HG03457 (cell line): ENCODE measurements around the gene PARD3.

Source experiments
- ATAC-seq: cut with Tn5 transposase; IDR thresholded peaks from one replicate; pipeline ENCODE4 v1.9.1; 2021; ENCODE audit warnings: moderate number of reproducible peaks; ENCODE audit not compliant: unreplicated experiment

PARD3 gene

DNA sequence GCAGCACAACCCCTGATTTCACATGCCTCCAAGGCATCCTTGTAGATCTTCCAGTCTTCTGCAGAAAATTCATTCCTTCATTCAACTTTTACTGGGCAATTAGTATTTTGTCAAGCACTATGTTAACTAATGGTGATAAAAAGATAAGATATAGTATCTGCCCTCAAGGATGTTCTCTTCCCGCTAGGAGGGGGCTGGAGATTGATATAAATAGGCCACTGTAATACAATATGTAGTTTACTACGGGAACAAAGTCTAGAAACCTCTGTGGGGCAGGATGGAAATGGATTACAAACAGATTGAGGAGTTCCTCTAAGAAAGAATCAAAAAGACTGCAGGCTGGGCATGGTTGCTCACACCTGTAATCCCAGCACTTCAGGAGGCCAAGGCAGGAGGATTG lies 10.3 kb upstream of the PARD3 start:
- no peak for ATAC-seq

DNA sequence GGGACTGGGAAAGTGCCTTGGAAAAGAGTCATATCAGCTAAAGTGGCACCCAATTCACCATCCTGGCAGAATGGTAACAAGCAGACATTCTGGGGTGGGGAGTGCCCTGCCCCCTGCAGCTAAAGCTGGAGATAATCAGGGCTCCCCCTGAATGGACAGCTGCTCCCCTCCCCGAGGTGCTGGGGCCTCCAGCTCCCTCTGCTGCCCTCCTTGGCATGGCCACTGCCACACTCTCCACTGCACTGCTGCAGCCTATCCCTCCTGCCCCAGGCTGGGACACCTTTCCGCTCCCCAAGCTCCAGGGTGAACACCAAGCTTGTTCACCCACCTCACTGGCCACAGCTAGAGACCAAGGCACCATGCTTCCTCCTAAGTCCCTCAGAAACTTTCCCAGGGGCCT lies 9.8 kb upstream of the PARD3 start:
- ATAC-seq, result no peak

DNA sequence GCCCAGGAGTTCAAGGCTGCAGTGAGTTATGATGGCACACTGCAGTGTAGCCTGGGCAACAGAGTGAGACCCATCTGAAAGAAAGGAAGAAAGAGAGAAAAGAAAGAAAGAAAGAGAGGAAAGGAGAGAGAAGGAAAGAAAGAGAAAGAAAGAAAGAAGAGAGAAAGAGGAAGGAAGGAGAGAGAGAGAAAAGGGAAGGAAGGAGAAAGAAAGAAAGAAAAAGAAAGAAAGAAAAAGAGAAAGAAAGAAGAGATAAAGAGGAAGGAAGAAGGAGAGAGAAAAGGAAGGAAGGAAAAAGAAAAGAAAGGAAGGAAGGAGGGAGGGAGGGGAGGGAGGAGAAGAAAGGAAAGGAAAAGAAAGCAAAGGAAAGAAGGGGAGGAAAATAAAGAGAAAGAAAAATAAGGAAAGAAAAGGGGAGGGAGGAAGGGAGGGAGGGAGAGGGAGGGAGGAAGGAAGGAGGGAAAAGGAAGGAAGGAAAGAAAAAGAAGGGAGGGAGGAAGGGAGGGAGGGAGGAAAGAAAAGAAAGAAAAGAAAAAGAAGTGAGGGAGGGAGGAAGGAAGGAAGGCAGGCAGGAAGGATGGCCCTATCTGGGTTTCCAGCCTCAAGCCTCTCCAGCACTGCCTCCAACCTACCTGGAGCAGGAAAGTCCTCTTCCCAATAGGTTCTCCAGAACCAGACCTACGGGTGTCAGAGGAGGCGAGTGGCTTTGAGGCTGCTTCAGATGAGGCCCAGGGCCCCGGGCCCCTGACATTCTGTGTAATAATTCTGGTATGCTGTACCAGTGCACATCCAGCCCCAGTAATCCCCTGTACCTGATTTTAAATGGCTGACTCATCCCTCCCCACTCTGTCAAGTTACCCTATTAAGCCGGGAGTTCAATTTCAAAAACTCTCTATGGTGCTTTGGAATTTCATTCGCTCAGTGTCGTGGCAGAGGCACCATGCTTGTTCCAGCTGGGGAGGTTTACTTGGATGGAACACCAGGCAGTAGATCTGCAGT lies 6.8 kb upstream of the PARD3 start:
- ATAC-seq, result no peak

DNA sequence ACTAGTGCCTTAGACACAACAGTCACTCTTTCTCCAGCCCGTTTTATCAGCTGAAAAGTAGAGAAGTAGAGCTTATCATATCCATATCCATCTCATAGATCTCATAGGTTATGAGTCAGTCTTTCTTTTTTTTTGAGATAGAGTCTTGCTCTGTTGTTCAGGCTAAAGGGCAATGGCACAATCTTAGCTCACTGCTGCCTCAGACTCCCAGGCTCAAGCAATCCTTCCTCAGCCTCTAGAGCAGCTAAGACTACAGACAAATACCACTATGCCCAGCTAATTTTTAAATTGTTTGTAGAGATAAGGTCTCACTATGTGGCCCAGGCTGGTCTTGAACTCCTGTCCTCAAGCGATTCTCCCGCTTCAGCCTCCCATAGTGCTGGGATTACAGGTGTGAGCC lies 2.5 kb upstream of the PARD3 start:
- no peak for ATAC-seq

DNA sequence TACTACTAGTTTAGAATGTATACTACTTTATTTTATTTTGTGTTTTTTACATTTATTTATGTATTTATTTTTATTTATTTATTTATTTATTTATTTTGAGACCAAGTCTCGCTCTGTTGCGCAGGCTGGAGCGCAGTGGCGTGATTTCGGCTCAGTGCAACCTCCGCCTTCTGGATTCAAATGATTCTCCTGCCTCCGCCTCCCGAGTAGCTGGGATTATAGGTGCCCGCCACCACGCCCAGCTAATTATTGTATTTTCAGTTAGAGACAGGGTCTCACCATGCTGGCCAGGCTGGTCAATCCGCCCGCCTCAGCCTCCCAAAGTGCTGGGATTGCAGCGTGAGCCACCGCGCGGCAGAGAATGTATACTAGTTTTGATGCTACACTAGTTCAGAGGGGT lies 2.0 kb upstream of the PARD3 start:
- no peak for ATAC-seq

DNA sequence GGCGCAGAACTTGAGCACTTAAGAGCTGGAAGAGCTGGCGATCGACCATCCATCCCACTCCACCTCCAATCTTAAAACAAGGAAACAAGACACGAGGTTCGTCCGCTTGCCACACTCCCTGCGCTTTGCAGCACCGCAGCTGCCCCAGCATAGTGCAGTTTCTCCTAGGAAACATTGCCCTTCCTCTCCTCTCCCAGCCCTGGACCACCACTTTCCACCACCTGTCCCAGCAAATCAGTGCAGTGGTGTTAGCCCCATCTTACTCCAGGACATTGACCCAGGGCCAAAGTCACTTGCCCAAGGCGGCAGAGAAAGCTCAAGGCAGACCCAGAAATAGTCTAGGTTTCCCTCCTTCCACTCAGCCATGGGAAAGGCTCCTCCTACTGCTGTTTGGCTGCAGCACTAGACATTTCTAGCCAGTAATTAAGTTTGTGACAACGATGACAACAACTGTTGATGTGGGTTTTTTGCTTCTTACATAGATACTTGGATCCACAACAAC lies 1.5 kb upstream of the PARD3 start:
- no peak for ATAC-seq

DNA sequence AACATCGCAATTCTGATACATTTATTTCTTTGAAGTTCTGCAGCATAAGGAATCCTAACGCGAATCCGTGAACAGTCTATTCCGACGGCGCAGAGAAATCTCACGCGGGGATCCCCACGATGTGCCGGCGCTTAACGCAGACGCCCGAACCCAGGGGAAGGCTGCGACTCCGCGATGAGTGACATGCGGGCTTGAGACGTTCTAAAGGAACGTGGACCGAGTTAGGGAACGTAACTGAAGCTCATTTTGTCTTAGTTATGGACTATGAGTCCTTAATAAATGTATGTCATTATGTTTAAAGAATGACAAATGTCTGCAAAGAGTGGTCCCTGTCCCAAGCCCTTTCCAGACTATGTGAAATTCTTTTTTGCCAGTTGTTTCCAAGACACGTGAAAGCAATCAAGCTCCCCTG lies 995 bp upstream of the PARD3 start:
- no peak for ATAC-seq

DNA sequence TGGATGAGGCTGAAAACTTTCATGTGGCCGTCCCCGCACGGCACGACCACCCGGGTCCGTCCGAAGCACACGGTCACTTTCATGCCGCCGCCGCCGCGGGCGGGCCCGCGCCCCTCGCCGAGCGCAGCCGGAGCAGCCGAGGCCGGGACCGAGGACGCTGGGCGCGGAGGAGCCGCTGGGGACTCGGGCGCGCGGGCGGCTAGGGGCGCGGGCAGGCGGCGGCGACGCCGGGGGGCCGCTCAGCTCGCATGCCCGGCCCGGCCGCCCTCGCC lies 247 bp downstream of the PARD3 start:
- peak; percentile 17 for ATAC-seq

DNA sequence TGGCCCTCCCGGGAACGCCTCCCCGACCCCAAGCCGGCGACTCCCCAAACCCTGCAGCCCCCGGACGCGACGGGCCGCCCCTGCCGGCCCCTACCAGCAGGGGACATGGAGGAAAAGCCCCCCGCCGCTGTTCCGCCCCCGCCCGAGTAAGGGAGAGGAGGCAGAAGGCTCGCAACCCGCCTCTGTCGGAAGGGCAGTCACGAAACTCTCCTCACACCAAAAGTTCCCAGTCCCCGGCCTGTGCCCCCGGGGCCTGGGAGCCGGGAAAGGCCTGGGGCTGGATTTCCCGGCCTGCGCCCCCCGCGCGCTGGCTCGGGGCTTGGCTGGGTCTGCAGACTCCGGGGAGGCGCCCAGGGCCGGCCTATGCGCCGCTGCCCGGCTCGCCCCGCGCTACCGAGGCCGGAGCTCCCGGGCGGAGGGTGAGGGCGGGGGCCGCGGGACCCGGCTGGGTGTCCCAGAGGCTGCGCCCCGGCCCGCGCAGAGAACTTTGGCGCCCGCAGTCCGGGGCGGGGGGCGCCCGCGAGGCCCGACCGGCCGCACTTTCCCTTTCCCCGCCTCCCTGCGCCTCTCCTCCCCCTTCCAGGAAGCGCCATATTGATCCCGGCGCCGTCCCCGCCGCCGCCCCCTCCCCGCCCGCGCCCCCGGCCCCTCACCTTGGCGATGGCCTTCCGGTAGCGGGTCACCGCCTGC lies 728 bp downstream of the PARD3 start:
- ATAC-seq, result peak; percentile 9

DNA sequence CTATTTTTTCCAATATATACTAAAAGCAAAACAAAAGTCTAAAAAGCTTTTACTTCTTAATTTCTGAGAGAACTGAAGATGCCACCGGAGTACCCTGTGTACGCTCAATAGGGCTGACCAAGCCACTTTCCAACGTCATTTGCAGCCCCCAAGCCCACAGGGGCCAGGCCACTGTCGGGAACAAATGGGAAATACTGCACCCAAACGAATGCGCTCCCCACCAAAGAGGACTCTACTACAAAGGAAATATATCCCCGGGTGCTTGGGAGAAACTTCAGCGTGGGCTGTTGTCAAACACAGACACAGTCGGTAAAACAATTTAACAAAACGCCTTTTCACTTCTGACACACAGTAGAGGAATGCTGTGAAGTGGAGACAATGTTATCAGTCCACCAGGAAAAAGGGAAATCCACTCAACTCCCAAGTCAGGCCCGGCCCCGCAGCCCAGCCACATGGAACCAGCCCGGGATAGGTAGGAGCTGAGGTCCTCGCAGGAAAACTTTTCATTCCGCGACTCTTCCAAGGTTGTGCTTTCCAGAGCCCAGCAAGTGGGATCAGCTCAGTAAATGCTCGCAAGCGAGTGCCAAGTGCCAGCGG lies 1.4 kb downstream of the PARD3 start:
- ATAC-seq, result no peak

DNA sequence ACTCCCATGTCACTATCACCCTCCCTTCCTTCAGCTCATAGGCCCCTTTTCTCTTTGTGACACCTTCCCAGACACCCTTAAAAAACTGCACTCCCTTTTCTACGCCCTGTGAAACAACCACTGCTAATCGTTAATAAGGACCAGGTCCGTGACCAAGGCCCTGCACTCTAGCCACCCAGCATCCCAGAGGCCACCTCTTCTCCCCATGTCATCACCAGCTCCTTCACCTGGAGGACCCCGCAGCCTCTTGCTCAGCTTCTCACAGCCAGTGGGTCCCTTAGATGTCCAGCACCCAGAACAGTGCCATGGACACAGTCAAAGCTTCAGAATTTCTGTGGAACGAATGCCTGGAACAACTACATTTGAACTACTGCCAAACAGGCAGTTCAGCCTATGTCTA lies 2.3 kb downstream of the PARD3 start:
- ATAC-seq, result no peak

DNA sequence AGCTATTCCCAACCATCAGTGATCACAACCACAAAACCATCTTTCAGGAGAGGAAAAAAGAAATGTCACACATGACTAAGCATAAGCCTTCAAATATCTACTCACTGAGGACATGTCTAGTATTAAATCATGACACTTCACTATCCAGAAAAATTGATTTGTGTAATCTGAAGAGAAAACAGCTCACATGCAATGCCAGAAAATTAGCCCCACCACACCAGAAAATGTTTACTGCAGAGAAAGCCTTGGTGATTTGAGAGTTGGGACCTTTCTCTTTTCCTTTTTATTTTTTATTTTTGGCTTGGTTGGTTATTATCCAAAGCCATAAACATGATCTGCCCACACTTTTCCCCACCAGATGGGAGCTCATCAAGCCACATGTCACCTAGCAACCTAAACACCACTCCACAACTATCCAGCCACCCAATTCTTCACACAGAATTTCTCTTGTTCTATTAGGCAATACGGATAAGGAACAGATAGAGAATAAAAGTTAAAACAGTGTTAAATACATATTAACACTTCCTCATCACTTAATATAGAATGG lies 3.1 kb downstream of the PARD3 start:
- ATAC-seq, result no peak

DNA sequence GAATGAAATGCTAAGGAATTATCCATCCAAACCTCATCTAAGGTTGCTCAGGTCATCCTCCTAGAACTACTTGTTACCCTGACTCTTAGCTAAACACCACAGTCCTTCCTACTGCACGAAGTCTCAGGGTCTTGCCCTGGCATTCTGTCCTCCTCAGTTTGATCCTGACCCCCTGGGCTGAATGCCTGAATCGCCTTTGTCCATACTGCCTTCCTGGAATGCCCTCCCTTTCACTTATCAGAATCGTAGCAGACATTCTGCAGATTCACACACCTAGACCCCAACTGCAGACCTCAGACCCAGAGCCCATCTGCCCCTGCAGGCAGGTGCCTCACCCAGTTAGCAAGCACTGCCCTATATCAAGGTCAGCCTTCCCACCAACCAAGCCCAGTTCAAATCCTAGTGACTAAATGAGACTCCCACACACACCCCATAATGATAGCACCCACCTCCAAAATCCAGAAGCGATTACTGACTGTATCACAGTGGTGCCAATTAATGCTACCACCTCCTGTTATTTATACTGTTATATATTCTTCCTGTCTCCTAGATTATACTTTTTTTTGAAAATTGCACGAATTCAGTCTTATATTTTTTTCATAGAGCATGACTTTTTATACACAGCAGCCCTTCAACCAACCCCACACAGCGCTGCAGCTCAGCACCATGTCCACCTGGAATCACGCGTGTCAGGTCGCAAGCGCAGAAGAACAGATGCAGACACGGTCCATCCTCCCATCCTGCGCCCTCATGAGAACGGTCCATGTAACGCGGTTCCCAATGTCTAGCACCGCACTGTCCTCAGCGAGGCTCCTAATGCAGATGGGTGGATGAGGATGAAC lies 3.7 kb downstream of the PARD3 start:
- ATAC-seq, result no peak

DNA sequence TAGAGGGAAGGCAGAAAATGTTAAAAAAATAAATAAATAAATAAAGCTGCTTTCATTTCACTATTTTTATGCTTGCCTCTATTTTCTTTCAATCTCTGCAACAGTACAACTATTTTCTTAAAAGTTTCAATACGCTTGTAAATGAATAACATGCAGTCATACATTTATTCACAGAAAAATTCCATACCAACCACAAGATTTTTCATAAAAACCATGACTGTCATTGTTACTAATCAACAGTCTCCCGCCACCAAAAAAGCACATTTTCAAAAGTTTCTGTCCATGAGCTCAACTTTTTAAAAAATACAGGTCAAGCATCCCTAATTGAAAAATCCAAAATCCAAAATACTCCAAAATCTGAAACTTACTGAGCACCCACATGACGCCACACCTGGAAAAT lies 5.3 kb downstream of the PARD3 start:
- ATAC-seq, result peak; percentile 39

DNA sequence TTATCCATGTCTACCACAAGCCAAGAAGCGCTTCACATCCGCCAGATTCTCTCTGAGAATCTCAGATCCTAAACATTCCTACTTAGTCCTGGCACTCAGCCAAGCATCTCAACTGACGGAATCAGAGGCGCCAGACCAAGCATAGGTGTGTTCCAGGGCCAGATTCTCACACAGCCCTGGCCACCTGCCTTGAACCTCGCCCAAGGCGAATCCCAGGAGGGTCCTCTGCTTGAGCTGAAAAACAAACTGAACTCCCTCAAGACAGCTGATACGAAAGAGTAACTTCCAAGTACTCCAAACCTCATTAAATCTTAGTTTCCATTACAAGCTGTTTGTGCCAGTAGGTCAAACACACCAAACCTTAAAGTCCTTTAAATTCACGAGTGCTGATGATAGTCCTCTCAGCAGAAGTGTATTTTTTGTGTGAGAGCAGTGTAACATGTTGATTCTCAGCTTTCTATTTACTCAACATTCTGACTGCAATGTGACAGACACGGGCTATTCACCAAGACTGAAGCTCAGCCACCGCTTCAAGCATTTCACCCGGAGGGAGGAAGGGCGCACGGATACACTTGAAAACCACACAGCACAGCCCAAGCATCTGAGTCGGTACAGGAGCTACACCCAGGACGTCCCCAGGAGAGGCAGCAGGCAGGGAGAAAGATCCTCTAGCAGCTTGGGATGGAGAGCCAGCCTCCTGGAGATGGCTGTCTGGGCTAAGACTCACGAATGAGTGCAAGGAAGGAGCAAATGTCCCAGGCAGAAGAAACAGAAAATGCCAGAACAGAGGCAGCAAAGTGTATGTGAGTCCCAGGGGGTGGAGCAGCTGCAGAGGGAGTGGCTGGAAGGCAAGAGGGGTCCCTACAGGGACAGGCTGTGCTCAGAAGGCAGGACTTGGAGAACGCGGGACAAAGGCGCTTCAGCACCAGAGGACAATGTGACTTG lies 6.0 kb downstream of the PARD3 start:
- ATAC-seq, result peak; percentile 37

DNA sequence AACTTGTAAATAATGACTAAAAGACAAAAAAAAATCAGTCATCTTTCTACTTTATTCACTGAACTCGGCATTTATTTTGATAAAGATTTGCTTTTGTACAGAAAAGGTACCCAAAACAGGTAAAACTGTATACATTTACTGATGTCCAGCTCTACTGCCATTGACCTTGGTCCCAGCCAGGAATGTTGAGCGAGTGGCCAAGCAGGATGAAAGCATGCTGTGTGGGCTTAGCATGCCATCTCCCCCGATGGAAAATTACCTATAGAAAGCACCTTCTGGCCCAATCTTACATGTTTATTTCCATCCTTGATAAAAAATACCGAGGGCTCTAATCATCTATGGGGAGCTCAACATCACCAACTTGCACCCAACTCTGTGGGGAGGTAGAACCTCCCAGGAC lies 6.8 kb downstream of the PARD3 start:
- no peak for ATAC-seq

DNA sequence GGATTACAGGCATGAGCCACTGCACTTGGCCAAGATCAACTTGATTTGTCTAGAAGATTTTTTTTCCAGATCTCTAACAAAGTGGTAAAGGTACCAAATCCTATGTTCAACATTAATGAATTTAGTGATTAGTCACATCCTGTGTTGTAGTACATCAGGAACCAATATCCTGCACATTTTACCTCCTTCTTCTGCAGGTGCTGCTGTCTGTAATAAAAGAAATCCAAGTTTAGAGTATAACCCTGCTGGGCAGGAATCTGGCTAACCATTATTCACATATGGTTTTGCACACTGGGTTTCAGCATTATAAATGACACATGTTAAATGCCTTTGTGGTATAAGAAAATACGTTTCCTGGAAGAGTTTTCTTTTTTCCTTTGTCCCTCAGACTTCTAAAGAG lies 10.8 kb downstream of the PARD3 start:
- ATAC-seq, result no peak

DNA sequence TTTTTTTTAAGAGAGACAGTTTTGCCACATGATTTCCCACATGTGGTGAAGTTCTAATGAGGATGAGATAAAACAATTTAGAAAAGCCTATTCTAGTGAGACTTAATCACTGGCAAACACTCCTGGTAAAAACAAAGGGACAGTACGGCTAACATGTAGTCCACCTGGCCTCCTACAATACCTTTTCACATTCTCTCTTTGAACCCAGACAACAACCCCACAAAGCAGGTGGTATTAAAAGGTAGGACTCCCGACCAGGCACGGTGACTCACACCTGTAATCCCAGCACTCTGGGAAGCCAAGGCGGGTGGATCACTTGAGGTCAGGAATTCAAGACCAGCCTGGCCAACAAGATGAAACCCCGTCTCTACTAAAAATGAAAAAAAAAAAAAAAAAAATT lies 12.4 kb downstream of the PARD3 start:
- ATAC-seq, result no peak

DNA sequence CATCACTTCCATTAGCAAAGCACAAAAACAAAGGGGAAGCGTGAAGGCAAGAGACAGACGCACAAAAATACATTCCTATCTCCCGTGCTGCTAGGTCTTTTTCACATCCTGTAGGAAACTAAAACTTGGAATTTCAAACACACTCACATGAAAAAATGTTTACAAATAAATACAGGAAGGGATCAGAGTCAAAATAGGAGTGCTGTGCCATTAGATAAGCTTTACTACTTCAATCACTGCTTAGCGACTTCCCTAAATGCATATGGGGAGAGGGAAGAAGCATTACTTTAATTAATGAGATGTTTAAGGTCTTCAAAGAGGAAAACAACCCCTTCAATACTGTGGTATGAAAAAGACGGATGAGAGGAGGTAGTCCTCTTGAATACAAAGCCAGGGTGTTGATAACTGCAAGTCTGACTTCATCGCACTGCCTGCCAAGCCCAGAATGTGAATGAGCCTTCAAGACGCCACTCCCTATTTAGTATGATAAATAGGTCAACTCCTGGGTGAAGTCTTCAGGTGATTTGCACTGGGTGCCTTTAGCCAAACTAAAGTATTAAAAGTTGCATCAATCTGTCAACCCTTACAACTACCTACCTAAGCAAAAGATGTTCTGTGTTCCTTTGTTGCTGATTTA lies 13.9 kb downstream of the PARD3 start:
- no peak for ATAC-seq
